HL-60/S4 treated with phorbol 12-myristate 13-acetate at 8.2 ng/mL for 4 days and 3 days (cell line): ENCODE measurements around the gene NRG3.

Source experiments
- in situ Hi-C: fragments of 300-500 bp; cut with MboI; formaldehyde crosslinking; loops from 2 replicates; pipeline ENCODE4 v1.15.0; 2022; ENCODE audit warnings: low sequenced_read_pairs

Gene NRG3

GRCh38 chr10:82084496-82084895 is 209.5 kb downstream of the NRG3 start:
- in situ Hi-C loops: no loop called here

- in situ Hi-C loops: no loop called here
These were observed 209.9 kb downstream of the NRG3 start for GRCh38 chr10:82084904-82085303.

DNA sequence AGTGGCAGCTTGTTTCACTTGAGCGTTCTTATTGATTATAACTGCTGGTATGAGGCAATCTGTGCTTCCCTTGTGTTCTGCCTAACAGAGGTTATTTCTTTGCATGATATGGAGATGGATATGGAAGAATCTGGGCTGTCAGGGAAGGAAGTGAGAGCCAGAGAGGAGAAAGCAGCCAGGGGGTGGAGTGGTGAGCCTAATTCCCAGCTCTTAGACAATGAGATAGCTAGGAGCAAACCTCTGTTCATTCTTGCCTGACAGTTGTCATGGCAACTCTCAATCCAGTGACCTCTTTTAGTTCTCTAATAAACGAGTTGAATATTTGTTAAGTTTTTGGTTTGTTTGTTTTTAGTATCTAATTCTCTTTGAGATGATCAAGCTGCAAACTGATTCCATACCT is 214.3 kb downstream of the NRG3 start:
- in situ Hi-C loops: no loop called here

DNA sequence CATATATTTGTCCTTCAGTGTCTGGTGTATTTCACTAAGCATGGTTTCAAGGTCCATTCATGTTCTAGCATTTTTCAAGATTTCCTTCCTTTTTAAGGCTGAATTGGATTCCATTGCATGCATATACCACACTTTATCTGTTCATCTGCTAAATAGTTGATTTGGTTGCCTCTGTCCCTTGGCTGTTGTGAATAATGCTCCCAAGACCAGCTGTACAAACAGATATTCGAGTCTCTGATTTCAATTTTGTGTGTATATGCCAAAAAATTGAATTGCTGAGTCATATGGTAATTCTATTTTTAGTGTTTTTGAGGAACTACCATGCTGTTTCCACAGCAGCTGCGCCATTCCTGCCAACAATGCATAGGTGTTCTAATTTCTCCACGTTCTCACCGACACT is 216.4 kb downstream of the NRG3 start:
- in situ Hi-C loops: no loop called here

DNA sequence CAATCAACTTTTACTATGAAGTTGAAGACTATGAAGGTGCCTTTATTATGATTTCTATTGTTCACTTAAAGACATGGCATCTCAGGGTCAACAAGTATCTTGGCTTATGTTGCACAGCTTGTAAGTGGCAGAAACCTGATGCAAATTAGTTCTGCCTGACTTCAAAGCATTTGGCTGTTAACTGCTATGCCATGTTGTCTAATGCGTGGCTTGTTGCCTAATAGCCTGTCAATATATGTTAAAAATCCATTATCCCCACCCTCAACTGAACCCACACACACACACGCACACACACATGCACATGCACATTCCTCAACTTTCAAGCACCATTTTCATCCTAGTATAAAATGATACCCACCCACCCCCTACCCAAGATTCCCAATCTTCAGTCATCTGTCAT is 217.1 kb downstream of the NRG3 start:
- in situ Hi-C loops: no loop called here

DNA sequence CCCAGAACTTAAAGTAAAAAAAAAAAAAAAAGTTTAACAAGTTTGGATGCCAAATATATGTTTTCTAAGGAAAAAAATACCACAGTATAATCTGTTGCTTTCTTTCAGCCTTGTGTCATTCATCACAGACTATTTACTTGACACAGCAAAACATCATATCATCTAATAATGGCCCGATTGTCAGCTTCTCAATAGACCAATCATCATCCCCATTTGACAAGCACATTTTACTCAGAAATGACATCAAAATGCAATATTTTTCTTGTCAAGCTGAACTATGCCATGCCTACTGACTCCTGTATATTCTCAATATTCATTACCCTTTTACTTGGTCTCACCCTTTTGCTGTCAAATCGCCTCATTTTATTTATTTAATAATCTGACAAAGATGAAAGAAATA is 249.7 kb downstream of the NRG3 start:
- in situ Hi-C loops: no loop called here

GRCh38 chr10:82128527-82128926 is 253.5 kb downstream of the NRG3 start:
- in situ Hi-C loops: no loop called here

- in situ Hi-C loops: no loop called here
These were observed 261.1 kb downstream of the NRG3 start for GRCh38 chr10:82136103-82136502.

- in situ Hi-C loops: no loop called here
These were observed 269.2 kb downstream of the NRG3 start for GRCh38 chr10:82144153-82144552.

DNA sequence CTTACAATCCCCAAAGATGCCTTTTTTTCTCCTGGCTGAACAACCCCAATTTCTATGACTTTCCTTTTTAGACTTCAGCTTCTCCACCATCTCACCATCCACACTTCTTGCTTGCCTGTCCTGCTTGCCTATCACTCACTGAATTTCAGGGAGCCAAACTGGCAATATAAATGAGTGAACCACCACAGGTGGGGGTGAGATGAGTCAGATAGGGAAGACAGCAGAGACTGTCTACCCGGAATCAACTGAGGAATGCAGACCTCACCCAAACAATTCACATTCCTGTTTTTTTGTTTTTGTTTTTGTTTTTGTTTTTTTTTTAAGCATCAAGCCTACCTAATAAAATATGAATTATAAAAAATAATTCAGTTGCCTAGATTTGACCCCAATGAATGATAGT is 273.8 kb downstream of the NRG3 start:
- in situ Hi-C loops: no loop called here

GRCh38 chr10:82149674-82150073 is 274.7 kb downstream of the NRG3 start:
- in situ Hi-C loops: no loop called here

- in situ Hi-C loops: no loop called here
These were observed 275.3 kb downstream of the NRG3 start for GRCh38 chr10:82150123-82150900.

GRCh38 chr10:82160307-82160706 is 285.3 kb downstream of the NRG3 start:
- in situ Hi-C loops: no loop called here

DNA sequence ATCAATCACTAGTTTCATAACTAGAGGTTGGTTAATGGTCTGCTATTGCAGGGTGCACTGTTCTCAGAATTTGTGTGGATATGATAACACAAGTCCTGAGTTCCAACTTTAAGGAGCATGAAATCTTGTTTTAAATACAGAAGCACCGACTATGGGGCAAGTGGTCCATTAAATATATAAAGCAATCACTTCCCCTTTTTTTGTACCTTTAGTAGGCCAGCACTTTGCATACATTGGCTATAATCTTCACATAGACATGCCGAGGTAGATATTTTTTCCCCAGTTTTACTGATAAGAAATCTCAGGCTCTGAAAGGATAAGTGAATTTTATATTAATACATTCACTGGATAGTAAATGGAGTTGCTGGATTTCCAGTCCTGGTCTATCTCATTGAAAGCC is 286.3 kb downstream of the NRG3 start:
- in situ Hi-C loops: no loop called here

DNA sequence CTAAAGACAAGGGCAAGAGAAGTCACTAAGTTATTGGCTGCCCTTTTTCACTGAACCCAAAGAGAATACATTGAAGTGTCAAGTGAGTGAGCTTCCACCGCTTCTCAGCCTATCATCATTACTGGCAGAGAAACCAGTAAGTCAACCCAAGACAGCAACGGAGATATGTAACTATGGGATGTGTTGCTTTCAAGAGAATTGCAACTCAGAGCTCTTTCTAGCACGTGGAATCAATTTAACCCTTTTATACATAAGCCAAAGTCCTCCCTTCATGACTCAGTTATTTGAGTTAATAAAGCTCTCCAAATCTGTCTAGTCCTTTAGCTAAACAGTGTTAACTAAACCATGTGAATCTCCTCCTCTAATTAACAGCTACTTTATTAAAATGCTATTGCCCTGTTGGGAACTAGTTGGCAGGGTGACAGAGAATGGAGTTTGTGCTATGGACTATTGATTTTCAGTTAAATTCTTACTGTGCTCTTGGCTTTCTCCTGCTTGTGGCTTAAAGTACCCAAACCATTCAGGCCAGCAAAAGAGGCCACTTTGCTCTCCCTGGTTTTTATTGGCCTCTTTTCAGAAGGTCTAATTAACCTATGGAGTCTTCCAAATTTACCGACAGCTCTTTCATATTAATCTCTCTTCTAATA is 287.7 kb downstream of the NRG3 start:
- in situ Hi-C loops: no loop called here

DNA sequence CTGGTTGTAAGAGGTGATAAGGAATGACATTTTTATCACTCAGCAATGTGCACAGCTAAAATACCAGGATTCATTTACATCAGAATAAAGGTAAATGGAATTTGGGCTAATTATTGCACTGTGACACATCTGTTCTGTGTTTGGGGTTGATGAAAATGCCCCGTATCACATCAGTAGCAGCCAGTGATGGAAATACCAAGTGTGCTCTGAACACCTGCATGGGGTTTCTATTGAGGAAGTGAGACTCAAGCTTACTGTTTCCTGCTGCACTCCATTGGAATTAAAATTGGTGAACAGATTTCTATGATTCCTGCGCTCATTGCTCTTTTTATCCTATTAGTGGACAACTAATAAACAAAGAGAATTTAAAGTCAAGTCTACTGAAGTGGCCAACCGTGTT is 296.9 kb downstream of the NRG3 start:
- in situ Hi-C loops: no loop called here

DNA sequence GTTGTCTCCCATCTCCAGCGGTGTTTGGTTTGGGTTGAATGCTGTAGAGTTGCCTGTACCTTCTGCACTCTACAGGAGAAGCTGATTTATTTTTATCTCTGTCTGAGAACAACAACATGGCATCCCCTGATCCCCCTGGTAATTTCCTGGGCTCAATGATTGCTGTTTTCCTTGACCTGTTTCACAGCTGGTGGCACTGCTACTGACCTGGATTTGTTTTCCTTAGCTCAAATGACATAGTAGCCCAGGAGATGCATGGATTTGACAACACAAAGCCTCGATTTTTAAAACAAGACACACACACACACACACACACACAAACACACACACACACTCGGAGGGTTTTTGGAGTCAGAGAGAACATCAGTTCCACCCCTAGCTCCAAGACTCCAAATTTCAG is 301.6 kb downstream of the NRG3 start:
- in situ Hi-C loops: no loop called here

- in situ Hi-C loops: no loop called here
These were observed 315.7 kb downstream of the NRG3 start for GRCh38 chr10:82190432-82191260.

DNA sequence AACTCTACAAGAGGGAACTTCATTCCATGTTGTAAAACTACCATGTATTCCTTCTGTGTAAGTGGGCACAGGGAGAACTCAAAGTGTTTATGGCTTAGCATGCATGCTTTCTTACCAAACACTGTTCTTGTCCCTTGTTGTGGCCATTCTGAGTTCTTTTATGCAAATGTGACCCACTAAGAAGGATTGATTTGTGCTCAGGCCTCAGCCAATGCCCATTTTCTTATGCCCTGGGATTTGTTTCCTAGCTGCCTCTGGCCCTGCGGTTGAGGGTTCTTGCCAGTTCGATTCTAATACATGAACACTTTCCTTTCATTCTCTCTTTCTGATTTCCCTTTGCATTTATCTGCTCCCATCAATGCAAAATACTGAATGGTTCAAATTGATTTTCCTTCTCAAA is 316.7 kb downstream of the NRG3 start:
- in situ Hi-C loops: no loop called here

DNA sequence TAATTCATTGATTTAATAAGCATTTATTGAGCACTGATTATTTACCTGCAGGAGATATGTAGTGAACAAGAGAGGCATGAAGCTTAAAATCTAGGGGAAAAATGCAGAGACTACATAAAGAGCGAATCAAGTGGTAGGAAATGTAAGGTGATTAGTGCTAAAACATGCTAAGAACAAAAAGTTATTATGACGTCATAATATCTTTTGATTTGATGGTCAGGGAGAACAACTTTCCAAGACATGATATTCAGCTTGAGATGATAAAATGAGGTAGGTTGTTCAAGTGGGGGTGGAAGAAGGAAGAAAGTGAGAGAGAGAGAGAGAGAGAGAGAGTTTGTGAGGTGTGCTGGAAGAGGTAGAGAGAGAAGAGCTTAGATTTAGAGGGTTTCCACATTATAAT is 317.7 kb downstream of the NRG3 start:
- in situ Hi-C loops: no loop called here

DNA sequence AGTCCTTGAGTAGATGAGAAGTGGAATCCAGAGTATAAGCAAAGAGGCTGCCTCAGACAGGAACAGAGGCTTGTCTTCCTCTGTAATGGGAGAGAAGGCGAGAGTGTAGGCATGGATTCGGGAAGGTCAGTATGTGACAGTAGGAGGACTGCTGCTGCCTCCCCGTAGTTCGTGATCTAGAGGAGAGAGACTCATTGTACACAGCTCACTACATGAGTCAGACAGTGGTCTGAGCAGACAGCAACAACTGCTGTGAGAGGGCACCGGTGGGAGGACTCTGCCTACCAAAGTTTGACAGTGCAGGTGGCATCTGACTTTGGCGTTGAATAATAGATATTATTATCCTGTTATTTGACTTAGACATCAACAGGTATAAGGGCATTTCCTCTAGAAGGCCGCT is 319.4 kb downstream of the NRG3 start:
- in situ Hi-C loops: no loop called here

- in situ Hi-C loops: no loop called here
These were observed 331.8 kb downstream of the NRG3 start for GRCh38 chr10:82206831-82207230.
